Glutamatergic neuron (in vitro differentiated cells): ENCODE measurements around the gene FSHB. TPM values are rescaled to one million over a fixed set of nuclear protein-coding genes. Genes with fewer than 3 reads are reported as not detected.
"Not testable (repeated sequence)": the region's sequence is repeated elsewhere in the genome, so short reads cannot be mapped to it uniquely, and the experiment has no call there.

Source experiments
- DNase-seq: peaks from one replicate; pipeline ENCODE4 v3.0.0; 2022
- H3K27ac Mint-ChIP-seq: one replicate; pipeline ENCODE4 v1.8.0; 2020; ENCODE audit warnings: mild to moderate bottlenecking, mixed read lengths, inconsistent platforms; ENCODE audit not compliant: unreplicated experiment
- H3K27me3 Mint-ChIP-seq: one replicate; pipeline ENCODE4 v1.8.0; 2020; ENCODE audit warnings: mild to moderate bottlenecking, moderate library complexity, mixed read lengths, inconsistent platforms; ENCODE audit not compliant: unreplicated experiment
- H3K36me3 Mint-ChIP-seq: one replicate; pipeline ENCODE4 v1.8.0; 2020; ENCODE audit warnings: mild to moderate bottlenecking, mixed read lengths, inconsistent platforms; ENCODE audit not compliant: unreplicated experiment
- H3K4me1 Mint-ChIP-seq: one replicate; pipeline ENCODE4 v1.8.0; 2020; ENCODE audit warnings: mild to moderate bottlenecking, low read depth, mixed read lengths, inconsistent platforms; ENCODE audit not compliant: unreplicated experiment
- H3K4me3 Mint-ChIP-seq: one replicate; pipeline ENCODE4 v1.8.0; 2020; ENCODE audit warnings: mild to moderate bottlenecking, mixed read lengths, inconsistent platforms; ENCODE audit not compliant: unreplicated experiment
- H3K9me3 Mint-ChIP-seq: one replicate; pipeline ENCODE4 v1.8.0; 2020; ENCODE audit warnings: mild to moderate bottlenecking, moderate library complexity, mixed read lengths, inconsistent platforms; ENCODE audit not compliant: unreplicated experiment
- long read RNA-seq: library from polyadenylated mRNA; unstranded; transcript quantifications from one replicate; pipeline ENCODE4 v2.0.0, GENCODE V29; 2020; ENCODE audit not compliant: unreplicated experiment
- total RNA-seq: library from RNA; stranded (reverse); fragmentation: NEBNext Ultra II Directional; extraction: Animal tissue kit (Norgen Biotek cat#: 25700); gene quantifications from one replicate; pipeline ENCODE4 v1.2.1, GENCODE V29; 2021; ENCODE audit not compliant: unreplicated experiment
- TF ChIP-seq, protein P1 (sequence below): fragments of 200-600 bp; sonication (generic); IDR thresholded peaks from one replicate; pipeline ENCODE4 v1.5.0; 2021; ENCODE audit not compliant: partially characterized antibody, unreplicated experiment

FSHB gene
- total RNA-seq: not detected
- long read RNA-seq: 0 reads

- H3K4me1 Mint-ChIP-seq: no peaks in the 10 kb centered on the region
- TF ChIP-seq, protein P1, sequence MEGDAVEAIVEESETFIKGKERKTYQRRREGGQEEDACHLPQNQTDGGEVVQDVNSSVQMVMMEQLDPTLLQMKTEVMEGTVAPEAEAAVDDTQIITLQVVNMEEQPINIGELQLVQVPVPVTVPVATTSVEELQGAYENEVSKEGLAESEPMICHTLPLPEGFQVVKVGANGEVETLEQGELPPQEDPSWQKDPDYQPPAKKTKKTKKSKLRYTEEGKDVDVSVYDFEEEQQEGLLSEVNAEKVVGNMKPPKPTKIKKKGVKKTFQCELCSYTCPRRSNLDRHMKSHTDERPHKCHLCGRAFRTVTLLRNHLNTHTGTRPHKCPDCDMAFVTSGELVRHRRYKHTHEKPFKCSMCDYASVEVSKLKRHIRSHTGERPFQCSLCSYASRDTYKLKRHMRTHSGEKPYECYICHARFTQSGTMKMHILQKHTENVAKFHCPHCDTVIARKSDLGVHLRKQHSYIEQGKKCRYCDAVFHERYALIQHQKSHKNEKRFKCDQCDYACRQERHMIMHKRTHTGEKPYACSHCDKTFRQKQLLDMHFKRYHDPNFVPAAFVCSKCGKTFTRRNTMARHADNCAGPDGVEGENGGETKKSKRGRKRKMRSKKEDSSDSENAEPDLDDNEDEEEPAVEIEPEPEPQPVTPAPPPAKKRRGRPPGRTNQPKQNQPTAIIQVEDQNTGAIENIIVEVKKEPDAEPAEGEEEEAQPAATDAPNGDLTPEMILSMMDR: no peak
- H3K27me3 Mint-ChIP-seq: no peaks in the 10 kb centered on the region
- no peak within 1 kb of the TSS for H3K4me3 Mint-ChIP-seq
- H3K36me3 Mint-ChIP-seq: no peaks in the 10 kb centered on the region
- DNase-seq: no peak
- peaks cover 4% of the 10 kb centered on the region for H3K9me3 Mint-ChIP-seq
- H3K27ac Mint-ChIP-seq: no peak within 1 kb of the TSS
Observed at GRCh38 chr11:30230714-30231113, at the start of gene FSHB. Gene FSHB (plus strand): TSS chr11:30231014. CDS start chr11:30231903, 889 bp downstream.

- H3K27ac Mint-ChIP-seq: no peak overlapping the region
- H3K4me3 Mint-ChIP-seq: no peak overlapping the region
- H3K9me3 Mint-ChIP-seq: peaks cover 1% of the 10 kb centered on the region
- TF ChIP-seq, protein P1: no peak
- DNase-seq: no peak
- H3K4me1 Mint-ChIP-seq: no peaks in the 10 kb centered on the region
- H3K27me3 Mint-ChIP-seq: no peaks in the 10 kb centered on the region
- H3K36me3 Mint-ChIP-seq: no peaks in the 10 kb centered on the region
Observed at GRCh38 chr11:30186748-30187147, 44.1 kb upstream of the FSHB start.

DNA sequence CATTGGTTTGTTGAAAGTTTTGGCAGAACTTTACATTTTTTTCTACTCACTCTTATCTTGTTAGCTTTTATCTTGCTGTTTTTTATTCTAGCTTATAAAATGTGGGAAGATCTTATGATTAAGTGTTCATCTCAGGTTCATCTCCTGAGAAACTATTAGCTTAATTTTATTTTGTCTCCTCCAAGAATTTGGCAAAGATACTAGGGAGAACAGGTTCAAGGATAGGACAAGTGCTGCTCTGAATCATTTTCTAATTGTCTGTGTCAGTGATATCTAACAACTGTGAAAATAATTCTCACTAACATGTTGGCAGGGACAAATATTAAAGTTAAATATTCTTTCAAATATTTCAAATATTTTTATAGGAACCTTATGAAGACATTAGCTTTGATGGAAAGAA lies 38.2 kb upstream of the FSHB start:
- no peak for DNase-seq
- TF ChIP-seq, protein P1: no peak
- no peak overlapping the region for H3K27ac Mint-ChIP-seq
- no peak overlapping the region for H3K4me3 Mint-ChIP-seq
- no peaks in the 10 kb centered on the region for H3K36me3 Mint-ChIP-seq
- peaks cover 3% of the 10 kb centered on the region for H3K27me3 Mint-ChIP-seq
- peaks cover 3% of the 10 kb centered on the region for H3K9me3 Mint-ChIP-seq
- no peaks in the 10 kb centered on the region for H3K4me1 Mint-ChIP-seq

GRCh38 chr11:30196400-30197206 lies 34.2 kb upstream of the FSHB start:
- TF ChIP-seq, protein P1: peak; percentile 83
- peaks cover 2% of the 10 kb centered on the region for H3K9me3 Mint-ChIP-seq
- no peaks in the 10 kb centered on the region for H3K36me3 Mint-ChIP-seq
- H3K27me3 Mint-ChIP-seq: peaks cover 4% of the 10 kb centered on the region
- no peak overlapping the region for H3K4me3 Mint-ChIP-seq
- no peaks in the 10 kb centered on the region for H3K4me1 Mint-ChIP-seq
- DNase-seq: peak; percentile 82
- no peak overlapping the region for H3K27ac Mint-ChIP-seq

DNA sequence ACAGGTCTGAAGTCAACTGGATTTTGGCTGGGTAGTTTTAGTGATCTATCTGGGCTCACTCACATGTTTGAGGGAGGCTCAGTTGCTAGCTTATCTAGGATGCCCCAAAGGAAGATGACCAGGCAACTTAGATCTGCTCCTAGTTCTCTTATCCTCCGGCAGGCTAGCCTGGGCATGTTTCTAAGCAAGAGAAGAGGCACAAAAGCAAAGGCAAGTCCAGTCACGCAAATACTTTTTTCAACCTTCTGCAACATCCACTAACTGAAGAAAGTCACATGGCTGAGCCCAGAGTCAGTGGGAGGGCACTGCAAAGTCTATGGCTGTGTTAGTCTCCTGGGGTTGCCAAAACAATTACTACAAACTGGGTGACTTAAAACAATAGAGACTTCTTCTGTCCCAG lies 32.9 kb upstream of the FSHB start:
- no peak overlapping the region for H3K4me3 Mint-ChIP-seq
- peaks cover 4% of the 10 kb centered on the region for H3K27me3 Mint-ChIP-seq
- no peaks in the 10 kb centered on the region for H3K36me3 Mint-ChIP-seq
- TF ChIP-seq, protein P1: no peak
- H3K27ac Mint-ChIP-seq: no peak overlapping the region
- DNase-seq: no peak
- H3K9me3 Mint-ChIP-seq: peaks cover 2% of the 10 kb centered on the region
- H3K4me1 Mint-ChIP-seq: no peaks in the 10 kb centered on the region

DNA sequence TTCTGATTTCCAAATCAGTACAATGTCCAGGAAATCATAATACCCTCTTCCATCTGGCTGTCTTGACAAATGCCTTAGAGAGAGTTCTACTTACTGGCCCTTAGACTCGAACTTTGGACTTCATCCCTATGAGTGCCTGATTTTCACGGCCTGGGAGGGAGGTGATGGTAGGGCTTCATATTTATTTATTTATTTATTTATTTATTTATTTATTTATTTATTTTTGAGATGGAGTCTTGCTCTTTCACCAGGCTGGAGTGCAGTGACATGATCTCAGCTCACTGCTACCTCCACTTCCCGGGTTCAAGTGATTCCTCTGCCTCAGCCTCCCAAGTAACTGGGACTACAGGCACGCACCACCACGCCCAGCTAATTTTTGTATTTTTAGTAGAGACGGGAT lies 27.8 kb upstream of the FSHB start:
- H3K4me1 Mint-ChIP-seq, H3K9me3 Mint-ChIP-seq, DNase-seq, H3K36me3 Mint-ChIP-seq, H3K27ac Mint-ChIP-seq, H3K4me3 Mint-ChIP-seq, H3K27me3 Mint-ChIP-seq: not testable (repeated sequence)
